Dermis microvascular lymphatic vessel endothelial cell (primary cell): ENCODE measurements around the gene GJA4. TPM values are rescaled to one million over a fixed set of nuclear protein-coding genes. Genes with fewer than 3 reads are reported as not detected.

Experiments
- DNase-seq, 2 donors: peaks; one replicate each; pipeline versions ENCODE4 v3.0.0 to v3.0.0-alpha.2; 2010; ENCODE audit warnings: low read depth in 2 of 2
- total RNA-seq: library from RNA; depleted of rRNA; stranded (reverse); fragments of >200 nt; gene quantifications from 2 replicates; pipeline ENCODE4 v1.2.1, GENCODE V29; 2014

GJA4 gene
- total RNA-seq, 1 donor from 2014 or later: 62.4 TPM

DNA sequence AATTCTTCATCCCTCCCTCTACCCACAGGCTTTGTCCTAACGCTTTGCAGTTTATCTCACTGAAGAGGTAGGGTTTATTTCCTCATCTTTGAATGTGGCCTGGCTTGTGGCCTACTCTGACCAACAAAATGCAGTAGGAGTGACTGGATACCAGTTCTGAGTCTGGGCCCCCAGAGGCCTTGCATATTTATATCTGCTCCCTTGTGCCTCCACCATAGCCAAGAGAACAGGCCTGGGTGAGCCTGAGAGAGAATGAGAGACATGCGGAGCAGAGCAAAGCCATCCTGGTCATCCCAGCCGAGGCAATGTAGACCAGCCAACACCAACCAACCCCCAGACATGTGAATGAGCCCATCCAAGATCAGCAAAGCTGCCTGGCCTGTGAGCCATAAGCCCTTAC is 36.5 kb downstream of the GJA4 start:
- DNase-seq: no peak

DNA sequence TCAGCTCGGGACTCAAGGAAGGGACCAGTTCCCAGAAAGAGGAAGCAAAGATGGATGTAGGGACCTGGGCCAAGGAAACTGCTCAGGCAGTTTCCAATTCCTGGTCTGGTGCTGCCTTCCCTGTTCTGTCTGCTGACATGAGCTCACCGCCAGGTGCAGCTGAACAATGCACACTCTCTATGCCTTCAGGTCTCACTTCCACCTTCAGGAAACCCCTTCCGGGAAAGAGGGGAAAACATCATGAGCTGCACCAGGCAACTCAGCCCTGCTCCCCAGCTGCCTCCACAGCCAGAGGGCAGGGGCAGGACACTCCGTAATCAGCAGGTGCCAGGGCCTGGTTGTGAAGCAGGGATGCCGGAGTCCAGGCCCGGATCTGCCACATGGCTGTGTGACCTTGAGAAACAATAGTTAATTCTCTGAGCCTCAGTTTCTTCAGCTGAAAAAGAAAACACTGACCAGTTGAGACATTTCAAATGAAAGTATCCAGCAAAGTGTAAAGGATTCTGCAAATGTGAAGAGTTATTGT is 39.0 kb downstream of the GJA4 start:
- DNase-seq: peak in 1 of 2 donors; percentile 42

DNA sequence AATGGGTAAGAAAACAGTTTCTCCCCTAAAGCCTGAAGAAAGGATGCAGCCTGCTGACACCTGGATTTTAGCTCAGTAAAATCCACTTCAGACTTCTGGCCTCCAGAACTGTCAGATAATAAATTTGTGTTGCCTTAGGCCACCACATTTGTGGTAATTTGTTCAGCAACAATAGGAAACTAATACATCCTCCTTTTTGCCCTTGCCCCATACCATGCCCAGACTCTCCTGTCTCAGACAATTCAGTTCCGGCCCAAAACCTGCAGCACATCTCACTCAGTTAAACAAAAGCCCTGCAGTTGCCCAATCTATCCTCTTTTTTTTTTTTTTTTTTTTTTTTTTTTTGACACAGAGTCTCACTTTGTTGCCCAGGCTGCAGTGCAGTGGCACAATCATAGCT is 40.9 kb downstream of the GJA4 start:
- DNase-seq: no peak

DNA sequence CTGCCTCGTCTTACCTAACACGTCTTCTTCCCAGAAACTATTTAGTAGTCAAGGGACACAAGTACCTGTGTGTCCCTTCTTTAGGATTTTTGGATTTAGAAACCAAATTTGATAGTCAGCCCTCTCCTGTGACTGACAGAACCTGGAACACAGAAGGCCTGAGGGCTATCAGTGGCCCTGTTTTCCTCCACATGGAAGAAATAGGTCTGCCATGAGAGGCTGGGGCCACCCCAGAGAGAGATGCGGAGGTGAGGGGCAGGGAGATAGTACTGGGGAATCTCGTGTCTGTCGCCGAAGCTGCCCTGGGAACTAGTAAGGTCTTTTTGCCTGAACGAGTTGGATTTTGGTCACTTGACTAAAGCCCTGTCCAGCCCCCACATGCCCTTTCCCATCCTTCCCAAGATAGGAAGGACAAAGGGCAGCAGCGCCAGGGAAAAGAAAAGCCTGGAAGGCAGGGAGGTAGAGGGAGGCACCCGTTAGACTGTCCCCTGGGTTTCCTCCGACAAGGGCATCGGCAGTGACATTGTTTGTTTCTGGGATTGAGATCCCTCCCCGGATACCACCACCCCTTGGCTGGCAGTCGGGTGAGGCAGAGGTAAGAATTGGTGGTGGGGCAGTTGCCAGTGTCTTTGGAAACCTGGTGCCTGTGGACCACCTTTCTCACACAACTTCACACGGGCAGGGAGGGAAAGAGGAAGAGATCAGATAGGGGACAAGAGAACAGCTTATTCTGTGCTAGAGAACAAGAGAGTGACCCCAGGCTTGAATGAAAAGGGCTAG is 46.9 kb downstream of the GJA4 start:
- DNase-seq: no peak

DNA sequence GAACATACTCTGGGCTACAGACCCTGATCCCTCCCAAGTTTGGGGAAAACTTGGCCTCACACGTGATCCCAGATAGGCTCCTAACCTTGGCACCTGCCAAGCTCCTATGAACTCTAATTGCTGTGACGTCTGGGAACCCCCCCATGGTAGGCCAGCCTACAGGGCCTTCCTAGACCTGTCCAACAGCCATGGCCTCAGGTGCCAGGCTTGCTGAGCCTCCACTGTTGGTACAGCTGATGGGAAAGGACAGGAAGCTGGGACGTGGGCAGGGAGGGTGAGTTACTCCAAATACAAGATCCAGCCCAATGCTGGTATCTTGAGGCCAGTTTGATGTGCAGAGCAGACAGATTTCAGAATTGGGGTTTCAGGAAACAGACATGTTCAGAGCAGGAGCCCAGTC is 47.6 kb downstream of the GJA4 start:
- DNase-seq: no peak

DNA sequence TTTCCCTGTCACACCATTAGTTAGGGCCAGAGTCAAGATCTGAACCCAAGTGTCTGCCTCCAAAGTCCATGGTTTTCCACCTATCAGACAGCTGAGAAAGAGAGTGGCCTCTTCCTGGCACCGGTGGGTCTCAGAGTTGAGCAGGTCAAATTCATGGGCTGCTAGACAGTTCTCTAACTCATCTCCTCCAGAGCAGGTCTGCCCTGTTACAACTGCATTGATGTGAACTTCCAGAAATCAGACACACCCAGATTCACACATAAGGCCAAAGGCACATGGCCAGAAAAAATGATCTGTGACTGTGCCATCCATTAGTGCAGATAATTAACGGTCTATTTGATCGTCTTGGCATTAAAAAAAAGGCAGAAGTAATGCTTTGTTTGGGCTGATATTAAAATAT is 49.3 kb downstream of the GJA4 start:
- no peak for DNase-seq

DNA sequence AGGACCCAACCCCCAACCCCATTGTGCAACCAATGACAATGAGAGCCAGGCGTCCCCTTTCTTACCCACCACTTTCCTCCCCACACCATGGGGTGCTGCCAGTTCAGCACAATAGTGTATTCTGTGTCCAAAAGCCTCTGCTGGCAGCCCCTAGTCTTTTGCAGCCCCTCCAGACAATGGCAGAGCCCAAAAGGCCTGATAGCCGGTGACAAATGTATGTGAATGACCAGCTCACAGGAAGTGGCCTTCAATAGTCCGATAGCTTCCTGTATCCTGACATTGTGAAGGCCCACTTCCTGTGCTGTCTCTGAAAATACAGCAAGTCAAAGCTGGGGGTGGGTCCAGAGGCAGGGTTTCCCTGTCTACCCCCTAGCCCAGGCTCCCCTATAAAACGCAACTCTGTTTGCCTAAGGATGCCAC is 50.2 kb downstream of the GJA4 start:
- peak; percentile 84 to 94 for DNase-seq

DNA sequence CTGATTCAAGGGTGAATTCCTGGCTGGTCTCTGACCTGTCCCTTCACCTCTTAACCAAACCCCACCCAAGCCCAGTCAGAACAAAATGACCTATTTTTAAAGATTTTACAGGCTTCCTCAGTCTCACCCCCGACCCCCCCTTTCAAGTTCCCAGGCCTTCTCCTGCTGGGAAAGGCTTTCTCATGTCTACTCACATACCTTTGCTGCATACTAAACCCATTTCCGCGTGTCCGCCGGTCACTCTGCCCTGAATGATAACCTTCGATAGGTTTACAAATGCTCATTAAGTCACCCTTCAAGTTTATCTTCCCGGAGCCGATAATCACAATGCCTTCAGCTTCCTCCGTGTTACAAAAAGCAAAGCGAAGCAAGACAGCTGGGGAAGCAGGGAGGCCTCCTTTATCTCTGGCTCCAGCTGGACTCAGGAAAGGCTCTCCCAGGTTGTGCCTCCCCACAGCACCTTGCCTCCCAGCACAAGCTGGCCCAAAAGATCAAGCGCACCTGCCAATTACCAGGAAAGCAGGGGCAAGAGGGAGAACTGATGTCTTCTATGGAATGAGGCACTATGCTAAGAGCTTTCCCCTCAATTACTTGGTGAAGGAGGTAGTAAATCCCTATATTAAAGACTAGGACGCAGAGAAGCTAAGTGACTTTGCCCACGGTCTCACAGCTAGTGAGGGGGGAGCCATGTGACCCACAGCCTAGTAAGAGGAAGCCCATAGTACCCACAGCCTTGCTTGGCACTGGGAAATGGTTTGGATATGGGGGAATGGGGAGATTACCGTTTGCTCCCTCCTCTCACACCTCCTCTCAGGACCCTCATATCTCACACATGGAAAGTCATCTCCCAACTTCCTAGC is 50.8 kb downstream of the GJA4 start:
- peak in 1 of 2 donors; percentile 83 for DNase-seq

DNA sequence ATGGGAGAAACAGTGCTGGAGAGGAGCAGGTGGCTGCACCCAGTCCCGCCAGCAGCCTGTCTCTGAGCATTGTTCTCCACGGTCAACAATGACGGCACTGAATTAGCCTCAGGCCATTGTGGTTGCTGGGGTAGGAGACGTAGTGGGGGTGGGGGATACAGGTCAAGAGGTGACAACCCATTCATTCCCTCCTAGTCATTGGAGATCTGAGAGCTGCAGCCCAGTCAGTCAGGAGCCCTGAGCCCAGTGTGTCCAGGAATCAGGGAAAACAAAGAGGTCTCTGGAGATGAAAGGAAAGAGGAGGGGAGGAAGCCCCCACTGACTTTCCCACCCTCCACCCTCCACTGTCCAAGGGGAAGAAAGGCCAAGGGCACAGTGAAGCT is 51.4 kb downstream of the GJA4 start:
- DNase-seq: peak in 1 of 2 donors; percentile 82

Other genes starting within 250 kb of the GJA4 start
- not detected in 2 replicates for gene GJB5, start 38.0 kb upstream of the GJA4 start, total RNA-seq
- not detected in 2 replicates for gene GJB4, start 33.3 kb upstream of the GJA4 start, total RNA-seq
- gene GJB3, start 11.8 kb upstream of the GJA4 start, total RNA-seq: under 0.01 and 0.13 TPM in 2 replicates
- 42.1 and 44.1 TPM in 2 replicates for gene SMIM12, start 66.8 kb downstream of the GJA4 start, total RNA-seq
- under 0.01 TPM in 2 replicates for gene DLGAP3, start 136.7 kb downstream of the GJA4 start, total RNA-seq
- gene TMEM35B, start 192.3 kb downstream of the GJA4 start, total RNA-seq: 30.6 and 50.1 TPM in 2 replicates
- 6.9 and 8.3 TPM in 2 replicates for gene ZMYM6, start 238.9 kb downstream of the GJA4 start, total RNA-seq